ENCODE results near the gene PMEPA1.
"Not testable (repeated sequence)": the region's sequence is repeated elsewhere in the genome, so short reads cannot be mapped to it uniquely, and the experiment has no call there.

PMEPA1 gene

GRCh38 chr20:57650756-57651483, 58.9 kb downstream of the PMEPA1 start:
- DNase-seq (ENCODE audit: low spot score): no peak

GRCh38 chr20:57650266-57650665, 59.5 kb downstream of the PMEPA1 start:
- no peak for DNase-seq (ENCODE audit: low spot score)

DNA sequence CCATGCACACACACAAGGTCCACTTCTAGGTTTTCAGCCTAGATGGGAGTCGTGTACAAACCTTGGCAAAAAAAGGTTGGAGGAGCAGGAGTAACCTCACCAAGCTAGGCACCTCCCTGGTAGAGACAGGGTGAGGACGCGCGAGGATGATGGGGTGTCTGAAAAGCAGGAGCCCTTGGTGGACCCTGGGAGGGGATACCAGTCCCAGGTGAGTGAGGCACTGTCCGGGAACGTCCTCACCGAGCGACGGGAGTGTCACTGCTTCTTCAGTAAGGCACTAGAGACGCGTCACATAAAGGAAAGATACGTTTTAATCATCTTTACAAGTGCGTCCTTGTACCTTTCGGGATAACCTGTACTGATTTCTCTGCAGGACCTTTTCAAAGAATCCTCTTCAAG, 60.2 kb downstream of the PMEPA1 start:
- no peak for DNase-seq (ENCODE audit: low spot score)

GRCh38 chr20:57648878-57649616, 60.8 kb downstream of the PMEPA1 start:
- DNase-seq (ENCODE audit: low spot score): no peak

- DNase-seq (ENCODE audit: low spot score): no peak
Measured at GRCh38 chr20:57647933-57648785, 61.7 kb downstream of the PMEPA1 start.

GRCh38 chr20:57647006-57647932, 62.5 kb downstream of the PMEPA1 start:
- DNase-seq (ENCODE audit: low spot score): no peak

- DNase-seq (ENCODE audit: low spot score): no peak
Measured at GRCh38 chr20:57638895-57639236, 70.9 kb downstream of the PMEPA1 start.

DNA sequence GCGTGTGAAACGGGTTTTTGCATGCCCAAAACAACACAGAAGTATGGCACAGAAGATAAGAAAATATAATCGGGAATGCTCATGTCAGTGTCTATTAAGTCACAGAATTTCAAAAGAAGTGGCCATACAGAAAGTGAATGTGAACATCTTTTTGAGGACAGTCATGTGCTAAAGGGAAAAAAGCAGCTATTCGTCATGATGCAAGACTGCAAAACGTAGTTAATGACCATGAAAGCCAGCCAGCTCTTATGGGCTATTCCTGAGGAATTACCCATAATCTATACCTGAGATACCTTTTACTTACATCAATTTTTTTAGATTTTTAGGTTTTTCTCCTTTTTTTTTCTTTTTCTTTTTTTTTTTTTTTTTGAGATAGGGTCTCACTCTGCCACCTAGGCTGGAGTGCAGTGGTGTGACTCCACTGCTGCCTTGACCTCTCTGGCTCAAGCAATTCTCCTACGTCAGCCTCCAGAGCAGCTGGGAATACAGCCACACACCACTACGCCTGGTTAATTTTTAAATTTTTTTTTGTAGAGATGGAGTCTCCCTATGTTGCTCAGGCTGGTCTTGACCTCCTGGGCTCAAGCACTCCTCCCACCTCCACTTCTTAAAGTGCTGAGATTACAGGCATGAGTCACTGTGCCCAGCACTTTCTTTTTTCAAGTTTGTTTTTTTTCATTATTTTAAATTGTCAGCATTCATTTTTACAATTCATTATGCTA, 71.5 kb downstream of the PMEPA1 start:
- no peak for DNase-seq (ENCODE audit: low spot score)

DNA sequence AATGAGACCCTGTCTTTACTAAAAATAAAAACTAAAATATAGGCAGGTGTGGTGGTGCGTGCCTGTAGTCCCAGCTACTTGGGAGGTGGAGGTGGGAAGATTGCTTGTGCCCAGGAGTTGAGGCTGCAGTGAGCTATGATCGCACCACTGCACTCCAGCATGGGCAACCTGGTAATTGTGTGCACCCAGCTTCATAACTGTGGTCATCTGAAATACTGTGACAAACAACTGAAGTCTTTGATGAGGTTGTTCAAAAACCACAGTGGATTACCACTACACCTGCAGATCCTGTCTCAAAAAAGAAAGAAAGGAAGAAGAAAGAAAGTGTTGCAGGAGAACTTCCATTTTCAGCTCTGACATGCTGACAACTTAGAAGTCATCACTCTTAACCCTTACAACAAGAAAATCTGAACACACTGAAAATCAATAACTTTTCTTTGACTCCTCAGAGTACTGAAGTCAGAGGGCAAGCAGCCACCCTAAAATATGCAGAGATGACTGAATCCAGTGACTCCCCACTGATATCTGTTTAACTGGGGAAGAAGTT, 75.8 kb downstream of the PMEPA1 start:
- no peak for DNase-seq (ENCODE audit: low spot score)

DNA sequence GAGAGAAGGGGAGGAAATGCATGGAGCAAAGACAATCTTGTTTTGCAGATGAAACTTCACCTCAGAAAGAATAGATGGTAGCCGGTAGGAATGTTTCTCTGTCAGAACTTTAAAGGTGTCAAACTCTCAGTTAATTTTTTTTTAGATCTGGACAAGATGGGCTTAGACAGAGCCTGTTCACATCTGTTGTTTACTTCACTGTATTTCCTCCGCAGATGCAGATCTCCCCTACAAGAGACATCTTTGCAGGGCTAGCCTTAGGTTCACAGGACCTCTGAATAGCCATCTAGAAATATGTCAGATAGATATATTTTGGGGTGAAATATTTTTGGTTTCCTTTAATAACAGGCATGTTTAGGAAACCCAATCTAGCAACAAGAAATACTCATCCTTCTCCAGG, 77.5 kb downstream of the PMEPA1 start:
- no peak for DNase-seq (ENCODE audit: low spot score)

- DNase-seq (ENCODE audit: low spot score): no peak
Measured at GRCh38 chr20:57630061-57630460, 79.8 kb downstream of the PMEPA1 start.

DNA sequence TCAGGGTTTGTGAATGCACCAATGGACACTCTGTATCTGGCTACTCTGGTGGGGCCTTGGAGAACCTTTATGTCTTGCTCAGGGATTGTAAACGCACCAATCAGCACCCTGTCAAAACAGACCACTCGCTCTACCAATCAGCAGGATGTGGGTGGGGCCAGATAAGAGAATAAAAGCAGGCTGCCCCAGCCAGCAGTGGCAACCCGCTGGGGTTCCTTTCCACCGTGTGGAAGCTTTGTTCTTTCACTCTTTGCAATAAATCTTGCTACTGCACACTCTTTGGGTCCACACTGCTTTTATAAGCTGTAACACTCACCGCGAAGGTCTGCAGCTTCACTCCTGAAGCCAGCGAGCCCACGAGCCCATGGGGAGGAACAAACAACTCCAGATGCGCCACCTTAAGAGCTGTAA, 80.3 kb downstream of the PMEPA1 start:
- DNase-seq (ENCODE audit: low spot score): not testable (repeated sequence)

- DNase-seq (ENCODE audit: low spot score): not testable (repeated sequence)
Measured at GRCh38 chr20:57628962-57629308, 80.9 kb downstream of the PMEPA1 start.

DNA sequence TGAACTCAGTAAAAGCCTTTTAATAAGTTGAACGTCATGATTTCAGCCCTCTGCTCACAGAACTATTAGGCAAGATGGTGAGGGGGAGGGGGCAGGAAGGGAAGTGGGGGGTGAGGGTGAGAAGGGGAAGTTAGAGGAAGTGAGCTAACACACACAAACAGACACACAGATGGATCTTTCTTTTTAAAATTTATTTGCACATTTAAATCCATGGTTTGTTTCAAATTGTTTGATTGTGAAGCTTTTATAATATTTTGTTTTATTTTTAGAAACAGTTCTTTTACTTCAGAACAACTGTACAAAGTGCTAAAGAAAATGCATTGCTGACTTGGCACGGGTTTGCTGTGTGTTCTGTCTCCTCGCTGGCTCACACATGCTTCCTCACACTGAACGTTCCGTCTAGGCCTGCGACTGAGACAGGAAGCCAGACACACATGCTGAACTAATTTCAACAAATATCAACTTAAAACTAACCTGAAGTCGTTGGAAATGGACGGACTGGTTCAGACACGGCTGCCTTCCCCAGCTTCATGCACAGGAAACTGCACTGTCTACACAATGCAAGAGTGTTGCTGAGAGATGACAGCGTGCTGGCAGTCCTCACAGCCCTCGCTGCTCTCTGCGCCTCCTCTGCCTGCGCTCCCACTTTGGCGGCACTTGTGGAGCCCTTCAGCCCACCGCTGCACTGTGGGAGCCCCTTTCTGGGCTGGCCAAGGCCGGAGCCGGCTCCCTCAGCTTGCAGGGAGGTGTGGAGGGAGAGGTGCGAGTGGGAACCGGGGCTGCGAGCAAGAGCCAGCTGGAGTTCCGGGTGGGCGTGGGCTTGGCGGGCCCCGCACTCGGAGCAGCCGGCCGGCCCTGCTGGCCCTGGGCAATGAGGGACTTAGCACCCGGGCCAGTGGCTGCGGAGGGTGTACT, 81.5 kb downstream of the PMEPA1 start:
- DNase-seq (ENCODE audit: low spot score): no peak

GRCh38 chr20:57627339-57627738, 82.5 kb downstream of the PMEPA1 start:
- DNase-seq (ENCODE audit: low spot score): no peak

GRCh38 chr20:57625978-57626377, 83.8 kb downstream of the PMEPA1 start:
- DNase-seq (ENCODE audit: low spot score): no peak

DNA sequence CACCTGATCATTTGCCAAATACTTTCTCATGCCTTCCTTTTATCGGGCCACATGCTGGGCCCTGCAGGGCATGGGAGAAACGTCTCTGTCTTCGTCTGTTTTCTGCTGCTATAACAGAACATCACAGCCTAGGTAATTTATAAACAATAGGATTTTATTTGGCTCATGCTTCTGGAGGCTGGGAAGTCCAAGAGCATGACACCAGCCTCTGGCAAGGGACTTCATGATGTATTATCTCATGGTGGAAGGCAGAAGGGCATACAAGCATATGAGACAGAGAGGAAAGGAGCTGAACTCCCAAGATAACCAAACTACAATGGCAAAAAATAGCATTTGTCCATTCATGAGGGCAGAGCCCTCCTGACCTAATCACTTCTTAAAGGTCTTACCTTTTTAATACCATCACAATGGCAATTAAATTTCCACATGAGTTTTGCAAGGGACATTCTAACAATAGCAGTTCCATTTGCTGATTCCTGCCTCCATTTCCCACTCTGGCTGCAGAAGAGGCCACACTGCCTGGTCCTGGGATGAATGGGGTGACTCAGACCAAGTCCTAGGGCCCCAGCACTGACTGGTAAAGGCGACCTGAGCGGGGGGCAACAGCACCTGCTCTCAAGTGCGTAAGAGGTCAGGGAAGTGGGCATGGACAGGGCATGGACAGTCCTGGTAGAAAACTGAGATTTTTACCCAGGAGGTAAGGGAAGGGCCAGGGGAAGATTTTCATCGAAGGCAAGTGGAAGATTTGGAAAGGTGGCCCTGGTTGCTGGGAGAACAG, 84.4 kb downstream of the PMEPA1 start:
- no peak for DNase-seq (ENCODE audit: low spot score)

DNA sequence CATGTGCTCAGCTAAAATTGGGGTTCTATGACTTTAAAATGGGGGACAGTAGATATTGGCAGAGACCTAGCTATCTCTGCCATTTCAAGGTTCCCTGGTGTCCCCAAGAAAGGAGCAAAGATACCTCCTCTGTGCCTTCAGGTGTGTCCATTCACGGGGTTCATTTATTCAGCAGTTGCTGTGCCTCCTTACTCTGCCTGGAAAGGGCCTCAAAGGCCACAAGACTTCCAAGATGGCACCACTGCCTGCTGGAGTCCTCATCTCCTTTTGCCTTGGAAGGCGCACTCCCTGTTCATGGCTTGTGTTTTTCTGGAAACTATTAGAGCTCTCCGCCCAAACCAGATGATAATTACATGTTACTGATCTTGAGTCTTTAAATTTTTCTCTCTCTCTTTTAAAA, 85.7 kb downstream of the PMEPA1 start:
- no peak for DNase-seq (ENCODE audit: low spot score)

Data from hematopoietic multipotent progenitor cell treated with erythropoietin and hydrocortisone succinate and interleukin-3 and kit ligand, for 15 days (in vitro differentiated cells).